Globus pallidus (tissue), 1 donor: ENCODE results near the gene ABCG1.
A peak's percentile ranks its signal among the peaks of the same experiment; 100 is the strongest.

Experiments used
- DNase-seq: peaks from one replicate; pipeline ENCODE4 v3.0.0-alpha.2; 2015; ENCODE audit warnings: low spot score

The ABCG1 gene

DNA sequence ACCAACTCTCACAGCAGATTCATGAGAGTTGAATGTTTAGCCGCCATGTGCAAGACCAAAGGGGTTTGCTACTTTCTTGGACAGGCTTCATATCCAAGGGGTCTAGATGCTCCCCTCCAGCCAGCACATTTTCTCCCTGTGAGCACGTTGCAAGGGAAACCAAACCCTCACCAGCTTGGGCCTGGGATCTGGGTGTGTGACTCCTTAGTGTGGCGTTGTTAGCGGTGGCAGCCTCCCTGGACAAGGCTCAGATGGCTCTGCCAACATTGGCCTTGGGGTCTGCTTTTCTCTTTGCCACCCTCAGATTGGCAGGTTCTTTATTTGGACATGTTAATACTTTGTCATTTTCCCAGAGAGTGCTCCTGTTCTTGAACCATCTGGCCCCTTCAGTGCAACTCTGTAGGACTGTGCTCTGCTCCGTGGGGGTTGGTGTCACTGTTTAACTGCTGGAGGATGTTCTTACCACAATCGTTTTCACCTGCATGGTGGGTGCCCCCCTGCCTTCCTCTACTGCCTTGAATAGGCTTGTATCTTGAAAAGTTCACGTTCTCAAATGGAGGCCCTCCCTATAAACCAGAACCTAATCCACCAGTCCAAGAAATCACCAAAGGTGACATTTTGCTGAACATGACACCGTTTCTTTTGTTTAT lies 13.4 kb downstream of the ABCG1 start:
- no peak for DNase-seq

DNA sequence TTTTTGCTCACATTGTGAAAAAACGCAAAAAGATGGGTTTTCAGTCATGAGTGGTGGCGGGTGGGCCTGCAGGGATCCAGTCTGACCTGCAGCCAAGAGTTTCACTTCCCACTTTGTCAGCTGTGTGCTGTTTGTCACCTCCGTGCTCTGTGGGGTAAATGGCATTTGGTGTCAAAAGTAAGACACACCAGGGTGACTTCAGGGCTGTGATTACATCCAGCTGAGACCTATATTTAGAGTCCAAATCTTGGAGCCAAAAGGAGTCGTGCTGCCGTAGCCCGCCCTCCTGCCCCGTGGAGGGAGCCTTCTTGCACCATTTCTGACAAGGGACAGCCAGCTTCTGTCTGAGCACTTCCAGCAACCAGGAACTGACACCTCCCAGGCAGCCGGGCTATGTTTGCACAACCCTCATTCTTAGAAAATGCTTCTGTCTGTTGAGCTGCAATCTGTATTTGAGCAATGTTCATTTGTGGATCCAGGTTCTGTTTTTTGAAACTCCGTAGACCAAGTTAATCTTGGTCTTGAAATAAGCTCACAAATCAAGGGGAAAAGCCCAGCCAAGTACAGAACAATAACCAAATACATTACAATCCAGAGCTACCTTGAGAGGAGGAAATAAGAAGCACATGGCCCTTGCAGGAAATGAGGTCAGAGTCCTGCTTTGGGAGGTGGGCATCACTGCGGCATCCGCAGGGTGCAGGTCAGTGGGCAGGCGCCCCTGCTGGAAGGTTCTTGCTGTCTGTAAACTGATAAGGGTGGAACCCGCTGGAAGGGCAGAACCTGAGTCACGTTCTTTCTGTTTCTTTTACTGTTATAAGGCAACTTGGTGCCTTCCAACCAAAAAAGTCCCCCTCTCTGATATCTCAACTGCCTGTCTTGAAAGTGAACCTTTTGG lies 14.4 kb downstream of the ABCG1 start:
- peak; percentile 65 for DNase-seq

DNA sequence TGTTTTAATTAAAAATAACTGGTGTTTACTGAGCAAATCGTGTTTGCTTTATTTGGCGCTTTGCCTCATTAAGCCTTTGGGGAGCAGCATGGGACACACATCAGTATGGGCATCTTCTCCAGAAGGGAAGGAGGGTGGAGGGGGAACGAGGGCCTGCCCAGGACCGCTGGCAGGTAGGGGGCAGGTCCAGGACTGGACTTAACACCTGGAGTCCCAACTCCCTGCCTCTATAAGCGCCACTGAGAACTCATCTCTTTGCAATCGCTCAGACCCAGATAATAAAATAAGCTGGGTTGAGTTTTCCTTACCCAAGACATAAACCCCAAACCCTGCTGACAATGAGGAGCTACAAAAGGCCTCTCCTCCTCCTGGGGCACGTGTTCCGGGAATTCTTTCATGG lies 15.1 kb downstream of the ABCG1 start:
- DNase-seq, result no peak

DNA sequence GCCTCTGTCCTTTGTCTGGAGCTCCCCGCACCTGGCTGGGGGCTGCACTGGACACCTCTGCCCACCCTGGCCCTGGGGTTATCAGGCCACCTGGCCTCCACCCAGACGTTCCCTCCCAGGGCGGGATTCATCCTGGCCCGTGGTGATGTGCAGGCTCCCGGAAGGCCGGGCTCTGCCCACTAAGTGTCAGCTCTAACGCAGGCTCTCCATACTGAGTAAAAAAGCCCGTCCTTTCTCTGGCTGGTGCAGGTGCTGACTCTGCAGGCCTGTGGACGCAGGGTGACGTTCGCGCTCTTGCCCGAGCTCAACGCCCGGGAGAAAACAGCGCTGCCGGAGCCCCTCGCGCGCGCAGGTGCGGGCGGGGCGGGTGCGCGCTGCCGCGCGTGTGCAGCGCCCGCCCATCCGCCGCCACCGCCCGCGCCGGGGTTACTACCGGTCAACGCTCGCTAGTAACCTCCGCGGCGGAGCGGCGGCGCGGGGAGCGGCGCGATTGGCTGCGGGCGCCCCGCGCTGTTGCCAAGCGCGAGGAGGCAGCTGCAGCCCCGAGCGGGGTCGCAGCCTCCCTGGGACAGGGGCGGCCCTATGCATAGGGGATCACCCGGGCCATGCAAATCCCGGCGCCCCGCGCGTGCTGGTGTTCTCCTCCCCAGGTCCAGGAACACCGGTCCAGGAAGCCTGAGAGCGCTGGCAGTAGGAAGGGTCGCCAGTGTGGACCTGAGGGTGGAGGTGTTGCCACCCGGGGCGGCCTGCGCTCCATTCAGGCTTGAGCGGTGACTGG lies 15.7 kb downstream of the ABCG1 start:
- peak; percentile 78 for DNase-seq

DNA sequence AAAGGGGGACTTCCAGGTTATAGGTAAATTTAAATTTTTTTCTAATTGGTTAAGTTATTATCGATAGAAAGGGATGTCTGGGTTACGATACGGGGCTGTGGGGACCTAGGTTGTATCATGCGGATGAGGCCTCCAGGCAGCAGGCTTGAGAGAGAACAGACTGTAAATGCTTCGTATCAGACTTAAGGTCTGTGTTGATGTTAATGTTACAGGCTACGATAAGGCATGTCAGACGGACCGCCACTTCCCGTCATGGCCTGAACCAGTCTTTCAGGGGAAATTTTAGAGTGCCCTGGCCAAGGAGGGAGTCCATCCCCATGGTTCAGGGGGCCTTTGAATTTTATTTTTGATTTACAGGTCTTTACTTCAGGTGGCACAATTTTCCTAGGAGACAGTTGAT lies 16.7 kb downstream of the ABCG1 start:
- no peak for DNase-seq

DNA sequence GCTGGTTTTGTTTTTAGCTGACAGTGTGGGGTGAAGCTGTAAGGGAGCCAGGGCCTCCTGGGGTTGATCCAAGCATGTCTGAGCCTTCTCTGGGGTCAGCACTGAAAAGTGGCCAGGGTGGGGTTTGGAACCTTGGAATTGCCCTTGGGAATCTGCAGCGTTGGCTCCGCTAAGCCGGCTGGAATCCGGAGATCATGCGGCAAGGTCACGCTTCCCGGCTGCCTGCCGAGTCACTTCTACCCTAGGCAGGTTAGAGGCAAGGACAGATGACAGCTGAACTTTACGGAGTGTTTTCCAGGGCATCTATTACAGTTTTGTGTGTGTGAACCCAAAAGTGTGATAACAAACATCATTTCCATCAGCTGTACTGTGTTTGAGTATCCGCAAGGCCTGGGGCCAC lies 17.1 kb downstream of the ABCG1 start:
- no peak for DNase-seq

DNA sequence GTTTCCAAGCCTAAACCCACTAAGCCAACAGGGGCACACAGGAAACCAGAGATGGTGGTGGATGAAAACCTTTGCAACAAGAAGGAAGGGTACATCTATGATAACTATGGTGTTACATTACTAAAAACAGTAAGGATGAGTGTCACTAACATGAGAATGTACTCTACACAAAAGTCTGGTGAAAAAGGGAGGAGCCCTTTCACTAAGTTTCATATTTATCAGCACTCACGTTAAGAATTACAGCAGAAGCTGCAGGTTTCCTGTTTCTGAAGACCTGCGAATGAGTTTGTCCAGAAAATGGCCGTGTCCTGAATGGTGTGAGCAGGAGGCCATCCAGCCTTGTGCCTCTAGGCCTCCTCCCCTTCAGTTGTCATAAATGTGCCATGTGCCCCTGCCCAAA lies 17.8 kb downstream of the ABCG1 start:
- no peak for DNase-seq

DNA sequence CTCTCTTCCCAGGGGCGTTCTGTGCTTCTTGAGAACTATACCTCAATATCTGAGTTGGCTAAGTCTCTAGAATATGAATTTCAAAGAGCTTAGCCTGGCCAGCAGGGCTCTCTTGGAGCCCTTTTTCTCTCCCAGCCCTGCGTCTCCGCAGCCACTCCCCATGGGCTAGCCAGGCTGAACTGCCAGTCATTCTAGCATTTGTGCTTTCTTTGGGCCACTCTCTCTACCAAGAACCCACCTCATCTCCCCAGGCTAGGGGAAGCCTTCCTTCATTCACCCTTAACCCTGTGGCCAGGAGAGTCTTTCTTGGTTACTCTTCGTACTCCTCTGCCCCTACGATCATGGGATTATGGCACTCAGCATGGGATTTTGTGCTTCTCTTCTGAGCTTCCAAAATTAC lies 18.2 kb downstream of the ABCG1 start:
- DNase-seq, result no peak

DNA sequence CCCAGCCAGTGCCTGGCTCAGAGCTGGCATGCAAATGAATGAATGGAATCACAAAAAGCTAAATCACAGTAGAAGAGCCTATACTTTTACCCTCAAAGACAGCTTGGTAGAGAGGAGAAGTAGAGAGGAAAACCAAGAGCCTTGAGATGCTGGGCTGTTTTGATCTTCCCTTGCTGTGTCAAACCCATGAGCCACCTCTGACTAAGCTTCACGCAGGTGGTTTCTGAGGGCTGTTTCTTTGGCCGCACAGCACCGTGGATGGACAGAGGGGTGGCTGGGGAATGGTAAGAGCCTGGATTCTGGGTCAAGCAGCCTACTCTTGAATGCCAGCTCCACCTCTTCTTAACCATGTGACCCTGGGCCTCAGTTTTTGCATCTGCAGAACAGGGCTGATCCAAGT lies 18.6 kb downstream of the ABCG1 start:
- no peak for DNase-seq

DNA sequence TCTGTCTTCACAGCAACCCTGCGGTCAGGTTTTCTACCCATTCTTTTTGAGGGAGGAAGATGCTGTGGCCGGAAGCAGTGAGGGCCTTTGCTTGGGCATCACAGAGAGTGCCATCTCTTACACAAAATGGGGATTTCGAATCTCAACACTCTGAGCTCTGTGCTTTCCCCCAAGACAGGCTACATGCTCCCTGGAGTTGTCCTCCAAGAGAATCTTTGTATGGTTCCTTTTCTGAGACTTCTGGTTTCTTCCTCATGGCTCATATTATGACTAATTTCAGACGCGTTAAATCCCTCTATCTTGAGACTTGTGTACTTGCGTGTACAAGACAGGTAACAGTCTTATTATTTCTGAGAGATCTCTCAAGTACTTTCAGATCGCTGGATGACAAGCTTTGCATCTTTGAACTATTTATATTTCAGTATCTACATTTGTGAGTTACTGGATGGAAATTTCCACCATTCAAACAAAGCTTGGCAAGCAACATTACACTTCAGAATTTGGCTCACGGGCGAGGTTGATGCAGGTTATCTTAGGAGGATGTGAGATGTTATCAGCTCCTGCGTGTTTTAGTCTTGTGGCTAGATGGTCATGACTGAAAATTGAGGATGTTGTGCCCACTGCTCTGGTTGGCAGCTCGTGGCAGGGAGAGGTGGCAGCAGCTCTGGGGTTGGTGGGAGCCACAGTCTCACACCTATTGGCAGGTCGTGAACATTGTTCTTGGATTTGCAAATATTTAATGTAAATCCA lies 19.4 kb downstream of the ABCG1 start:
- no peak for DNase-seq

DNA sequence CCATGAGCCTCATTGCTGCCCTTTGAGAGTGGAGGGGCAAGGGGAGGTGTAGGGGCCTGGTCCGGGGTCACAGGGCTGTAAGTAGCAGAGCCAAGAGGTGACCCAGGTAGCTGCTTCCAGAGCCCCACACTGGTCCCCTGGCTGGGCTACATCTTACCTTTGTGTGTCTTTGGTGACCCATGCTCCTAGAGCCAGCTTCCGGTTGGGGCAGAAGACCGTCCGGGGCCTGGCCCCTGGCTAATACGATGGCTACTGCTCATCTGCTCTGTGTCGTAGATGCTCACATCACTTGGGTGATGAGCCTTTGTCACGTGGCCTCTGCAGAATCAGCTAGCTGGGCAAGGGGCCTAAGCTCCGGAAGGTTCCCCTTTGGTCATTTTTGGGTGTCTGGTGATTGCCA lies 20.6 kb downstream of the ABCG1 start:
- DNase-seq, result no peak

DNA sequence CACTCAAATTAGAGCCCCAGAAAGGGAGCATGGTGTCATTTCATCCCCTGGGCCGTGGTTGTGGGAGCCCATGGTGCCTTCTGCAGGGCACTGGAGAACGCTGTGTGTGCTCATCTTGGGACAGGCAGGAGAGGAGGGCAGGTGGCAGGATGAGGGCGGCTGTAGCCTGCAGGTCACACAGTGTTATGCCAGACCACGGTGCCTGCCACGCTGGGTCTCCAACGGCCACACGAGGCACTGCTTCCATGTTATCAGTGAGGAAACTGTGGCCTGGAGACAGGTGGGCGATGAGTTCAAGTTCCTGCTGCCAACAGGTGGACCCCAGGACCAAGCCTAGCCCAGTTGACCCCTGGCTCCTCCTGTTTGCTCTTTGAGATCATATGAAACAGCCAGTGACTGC lies 21.0 kb downstream of the ABCG1 start:
- DNase-seq, result no peak

DNA sequence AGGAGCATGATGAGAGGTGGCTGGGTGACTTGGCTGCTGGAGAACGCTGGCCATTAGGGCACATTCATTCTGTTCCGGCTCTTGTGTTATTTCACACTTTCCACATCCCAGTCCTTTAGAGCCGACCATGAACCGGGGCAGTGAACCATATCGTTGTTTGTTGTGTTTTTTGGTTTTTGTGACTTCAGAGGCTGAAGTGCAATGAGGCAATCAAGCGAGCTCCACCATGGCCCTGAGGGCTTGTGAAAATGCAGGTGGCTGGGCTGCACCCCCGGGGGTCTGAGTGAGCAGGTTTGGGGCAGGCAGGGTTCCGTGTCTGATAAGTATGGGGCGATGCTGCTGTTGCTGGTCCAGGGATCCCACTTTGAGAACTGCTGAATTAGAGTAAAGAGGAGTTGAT lies 23.7 kb downstream of the ABCG1 start:
- no peak for DNase-seq

DNA sequence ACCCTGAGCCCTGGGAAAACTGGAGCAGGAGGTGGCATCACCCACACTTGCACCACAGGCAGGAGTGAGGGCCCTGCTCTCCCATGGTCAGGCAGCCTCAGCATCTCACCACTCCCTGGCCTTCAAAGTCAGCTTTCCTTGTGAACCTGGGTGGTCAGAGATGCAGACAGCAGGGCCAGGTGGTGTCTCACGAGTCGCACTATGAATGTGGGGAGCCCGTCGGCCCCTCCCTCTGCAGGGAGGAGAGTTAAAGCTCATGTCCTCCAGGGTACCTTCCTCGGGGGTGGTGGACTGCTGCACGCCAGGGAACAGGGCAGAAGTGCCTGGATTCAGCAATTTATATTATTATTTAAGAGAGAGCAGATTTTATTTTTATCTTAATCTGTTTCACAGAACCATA lies 24.1 kb downstream of the ABCG1 start:
- DNase-seq, result no peak

DNA sequence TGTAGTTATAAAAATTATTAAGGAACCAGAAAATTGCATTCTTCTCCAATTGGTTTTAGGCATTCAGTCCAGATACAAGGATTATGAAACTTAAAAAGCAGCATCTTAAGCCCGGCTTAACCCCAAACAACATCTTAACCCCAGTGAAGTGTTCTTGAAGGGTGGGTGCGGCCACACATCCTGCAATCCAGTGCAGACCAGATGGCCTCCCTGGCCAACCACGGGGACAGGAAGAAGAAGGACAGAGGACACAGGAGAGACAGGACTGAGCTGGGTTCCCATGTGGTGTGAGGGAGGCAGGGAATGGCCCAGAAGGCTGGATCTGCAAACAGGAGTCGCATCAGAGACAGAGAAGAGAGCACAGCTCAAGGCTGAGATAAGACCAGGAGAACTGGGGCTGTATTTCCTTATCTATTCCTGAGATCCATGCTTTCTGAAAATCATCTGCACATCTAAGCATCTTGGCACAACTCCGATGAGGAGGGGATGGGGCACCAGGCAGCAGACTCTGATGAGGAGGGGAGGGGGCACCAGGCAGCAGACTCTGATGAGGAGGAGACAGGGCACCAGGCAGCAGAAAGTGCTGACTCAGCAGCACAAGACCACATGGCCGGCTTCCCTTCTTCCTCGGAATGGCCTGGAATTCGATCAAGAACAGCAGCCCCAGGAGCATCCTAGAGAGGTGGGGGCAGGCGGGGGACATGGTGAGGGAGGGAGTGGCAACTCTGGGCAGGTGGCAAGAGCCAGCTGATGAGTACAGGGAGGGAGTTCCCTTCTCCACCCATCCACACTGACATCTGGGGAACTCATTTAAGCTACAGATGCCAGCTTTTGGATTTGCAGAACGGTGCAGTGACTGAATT lies 26.6 kb downstream of the ABCG1 start:
- DNase-seq, result peak; percentile 66

DNA sequence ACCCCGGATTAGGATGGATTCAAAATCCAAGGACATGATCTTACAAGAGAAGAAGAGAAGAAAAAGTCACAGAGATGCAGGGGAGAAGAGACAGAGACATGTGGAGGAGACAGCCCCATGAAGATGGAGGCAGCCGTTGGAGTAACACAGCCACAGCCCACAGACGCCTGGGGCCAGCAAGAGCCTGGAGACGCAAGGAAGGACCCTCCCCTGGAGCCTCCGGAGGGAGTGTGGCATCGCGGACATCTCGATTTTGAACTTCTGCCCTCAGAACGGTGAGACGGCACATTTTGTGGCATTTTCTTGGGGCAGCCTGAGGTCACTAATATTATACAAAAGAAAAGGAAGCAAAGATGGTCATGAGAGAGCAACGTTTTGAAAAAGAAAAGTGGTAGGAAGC lies 28.8 kb downstream of the ABCG1 start:
- no peak for DNase-seq

DNA sequence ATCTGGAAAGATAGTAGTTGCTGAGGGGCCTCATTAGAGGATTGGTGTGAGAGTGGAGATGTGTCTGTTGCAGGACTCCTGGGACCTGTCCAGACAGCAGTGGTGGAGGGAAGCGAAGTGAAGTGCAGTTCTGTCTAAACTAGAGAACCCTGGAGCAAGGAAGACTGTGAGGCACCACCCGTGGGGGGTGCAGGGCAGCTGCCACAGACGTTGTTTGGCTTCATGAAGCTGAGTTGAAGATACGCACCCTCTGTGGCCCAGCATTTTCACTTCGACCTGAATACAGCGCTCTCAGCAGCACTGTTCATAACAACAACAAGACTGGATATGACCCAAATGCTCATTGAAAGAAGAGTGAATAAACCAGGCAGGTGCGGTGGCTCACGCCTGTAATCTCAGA lies 29.3 kb downstream of the ABCG1 start:
- no peak for DNase-seq

DNA sequence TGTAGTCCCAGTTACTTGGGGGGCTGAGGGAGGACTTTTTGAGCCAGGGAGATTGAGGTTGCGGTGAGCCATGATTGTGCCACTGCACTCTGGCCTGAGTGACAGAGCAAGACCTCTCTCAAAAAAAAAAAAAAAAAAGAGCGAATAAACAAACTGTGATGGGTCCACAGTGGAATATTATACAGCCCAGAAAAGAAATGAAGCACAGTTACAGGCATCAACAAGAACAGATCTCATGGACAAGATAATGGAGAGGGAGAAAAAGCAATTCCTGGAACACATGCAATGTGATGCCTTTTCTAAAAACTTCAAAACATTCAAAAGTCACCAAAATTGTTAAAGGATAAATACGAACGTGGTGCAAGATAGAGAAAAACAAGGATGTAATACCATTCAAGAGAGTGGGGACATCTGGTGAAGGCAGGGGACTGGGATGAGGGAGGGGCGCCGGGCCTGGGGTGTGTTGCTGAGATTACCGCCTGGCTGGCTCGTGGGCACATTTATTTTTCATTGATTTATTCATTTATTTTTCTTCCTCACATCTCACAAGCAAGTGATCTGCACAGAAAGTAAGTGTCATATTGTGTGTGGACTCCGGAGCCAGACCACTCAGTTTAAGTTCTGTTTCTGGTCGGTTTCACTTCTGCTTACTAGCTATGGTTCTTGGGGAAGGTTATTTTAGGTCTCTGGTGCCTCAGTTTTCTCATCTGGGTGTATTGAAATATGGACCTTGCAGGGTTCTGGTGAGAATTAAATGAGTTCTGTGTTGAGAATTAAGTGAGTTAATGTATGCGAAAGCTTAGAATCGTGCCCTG lies 30.1 kb downstream of the ABCG1 start:
- no peak for DNase-seq

DNA sequence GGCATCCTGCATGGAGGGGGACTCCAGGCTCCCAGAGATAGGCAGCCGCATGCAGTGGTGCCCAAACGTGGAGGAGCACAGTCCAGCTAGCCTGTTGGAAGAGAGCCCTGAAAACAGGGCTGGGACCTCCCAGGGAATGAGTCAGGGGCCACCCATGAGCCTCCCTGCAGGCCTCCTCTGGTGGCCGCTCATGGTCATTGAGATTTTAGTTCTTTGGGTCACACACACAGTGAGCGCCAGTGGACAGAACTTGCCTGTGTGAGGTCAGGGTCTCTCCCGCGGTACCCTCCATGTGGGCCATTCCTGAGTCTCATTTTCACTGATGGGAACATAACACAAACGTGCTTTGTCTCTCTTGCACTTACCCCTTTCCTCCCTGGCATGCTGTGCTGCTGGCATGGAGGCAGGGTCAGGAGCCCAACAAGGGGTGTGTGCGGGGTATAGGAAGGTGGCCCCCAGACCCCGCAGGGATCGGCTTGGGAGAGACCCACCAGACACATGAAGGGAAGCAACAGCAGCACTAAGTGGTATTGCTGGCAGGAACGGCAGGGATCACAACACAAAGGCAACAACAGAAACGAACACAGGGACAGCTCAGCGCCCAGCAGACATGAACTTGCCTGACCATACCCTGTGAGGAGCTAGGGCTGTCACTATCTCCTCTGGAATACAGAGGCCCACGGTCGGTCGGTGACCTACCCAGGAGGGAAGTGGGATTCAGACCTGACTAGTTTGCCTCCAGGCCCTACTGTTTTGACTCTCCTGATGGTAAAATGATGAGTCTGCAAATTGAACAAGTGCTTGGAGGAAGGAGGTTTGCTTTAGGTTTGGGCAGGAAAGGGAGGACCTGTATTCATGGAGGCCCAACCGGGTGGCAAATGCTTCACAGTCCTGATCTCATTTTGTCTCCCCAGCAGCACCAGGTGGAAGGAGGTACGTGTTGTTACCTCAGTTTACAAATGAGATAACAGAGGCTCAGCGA lies 31.8 kb downstream of the ABCG1 start:
- DNase-seq, result no peak
